SHP77 (cell line): ENCODE measurements around the gene BCL2.
A peak's percentile ranks its signal among the peaks of the same experiment; 100 is the strongest.

Source experiments
- DNase-seq, 2 experiments: peaks; one replicate each; lab custom pipeline; 2025; lab: John Stamatoyannopoulos, UW

Gene BCL2

GRCh38 chr18:63140997-63141777 lies 178.4 kb downstream of the BCL2 start:
- peak; percentile 29 to 39 for DNase-seq

DNA sequence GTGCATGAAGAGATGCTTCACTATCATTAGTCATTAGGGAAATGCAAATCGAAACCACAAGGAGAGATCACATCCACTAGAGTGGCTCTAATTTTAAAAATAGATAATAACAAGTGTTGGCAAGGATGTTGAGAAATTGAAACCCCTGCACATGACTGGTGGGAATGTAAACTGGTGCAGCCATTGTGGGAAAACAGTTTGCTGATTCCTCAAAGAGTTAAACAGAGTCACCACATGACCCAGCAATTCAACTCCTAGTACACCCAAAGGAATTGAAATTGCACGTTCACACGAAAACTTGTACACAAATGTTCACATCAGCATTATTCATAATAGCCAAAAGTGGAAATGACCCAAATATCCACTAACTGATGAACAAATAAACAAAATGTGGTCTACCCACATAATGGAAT lies 179.5 kb downstream of the BCL2 start:
- no peak for DNase-seq

- no peak for DNase-seq
These were observed 180.9 kb downstream of the BCL2 start for GRCh38 chr18:63138436-63139340.

DNA sequence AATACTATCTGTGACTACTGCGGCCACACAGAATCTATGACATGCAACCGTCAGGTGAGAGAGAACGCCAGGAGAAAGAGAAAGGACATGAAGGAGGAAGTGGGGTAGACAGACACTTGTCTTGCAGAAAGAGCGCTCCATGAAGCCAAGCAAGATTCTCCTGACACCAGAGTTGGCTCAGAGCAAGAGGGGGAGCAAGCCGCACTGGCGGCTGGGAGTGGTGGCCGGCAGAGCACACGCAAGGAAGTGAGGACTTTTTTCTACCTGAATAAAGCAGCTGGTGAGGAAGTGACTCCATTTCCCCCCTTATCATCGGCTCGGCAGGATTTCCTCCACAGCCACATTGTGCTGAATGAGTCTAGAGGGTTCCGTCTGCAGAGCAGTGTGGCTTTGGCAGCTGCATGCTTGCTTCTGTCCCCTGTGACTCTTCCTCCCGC lies 181.6 kb downstream of the BCL2 start:
- DNase-seq, result no peak

DNA sequence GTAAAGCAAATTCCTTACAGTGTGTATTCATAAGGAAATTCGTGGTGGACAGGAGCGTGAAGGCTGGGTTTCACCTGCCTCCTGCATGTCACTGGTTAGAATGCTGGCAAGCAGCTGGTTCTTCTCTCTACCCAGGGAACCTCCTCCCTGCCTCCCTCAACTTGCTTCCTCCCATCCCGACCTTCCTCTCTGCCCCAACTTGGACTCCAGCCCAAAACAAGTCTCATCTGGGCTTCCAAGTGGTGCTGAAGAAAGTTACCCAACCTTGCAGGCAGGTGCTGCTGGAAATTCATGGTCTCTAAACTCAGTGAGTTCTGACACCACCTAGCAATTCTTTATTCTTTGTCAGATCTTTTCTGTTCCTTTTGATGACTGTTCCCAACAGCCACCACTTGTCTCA lies 184.5 kb downstream of the BCL2 start:
- DNase-seq, result no peak

- DNase-seq, result peak in 1 of 2 experiments; percentile 38
These were observed 186.8 kb downstream of the BCL2 start for GRCh38 chr18:63132819-63133200.

- no peak for DNase-seq
These were observed 187.4 kb downstream of the BCL2 start for GRCh38 chr18:63131959-63132818.

DNA sequence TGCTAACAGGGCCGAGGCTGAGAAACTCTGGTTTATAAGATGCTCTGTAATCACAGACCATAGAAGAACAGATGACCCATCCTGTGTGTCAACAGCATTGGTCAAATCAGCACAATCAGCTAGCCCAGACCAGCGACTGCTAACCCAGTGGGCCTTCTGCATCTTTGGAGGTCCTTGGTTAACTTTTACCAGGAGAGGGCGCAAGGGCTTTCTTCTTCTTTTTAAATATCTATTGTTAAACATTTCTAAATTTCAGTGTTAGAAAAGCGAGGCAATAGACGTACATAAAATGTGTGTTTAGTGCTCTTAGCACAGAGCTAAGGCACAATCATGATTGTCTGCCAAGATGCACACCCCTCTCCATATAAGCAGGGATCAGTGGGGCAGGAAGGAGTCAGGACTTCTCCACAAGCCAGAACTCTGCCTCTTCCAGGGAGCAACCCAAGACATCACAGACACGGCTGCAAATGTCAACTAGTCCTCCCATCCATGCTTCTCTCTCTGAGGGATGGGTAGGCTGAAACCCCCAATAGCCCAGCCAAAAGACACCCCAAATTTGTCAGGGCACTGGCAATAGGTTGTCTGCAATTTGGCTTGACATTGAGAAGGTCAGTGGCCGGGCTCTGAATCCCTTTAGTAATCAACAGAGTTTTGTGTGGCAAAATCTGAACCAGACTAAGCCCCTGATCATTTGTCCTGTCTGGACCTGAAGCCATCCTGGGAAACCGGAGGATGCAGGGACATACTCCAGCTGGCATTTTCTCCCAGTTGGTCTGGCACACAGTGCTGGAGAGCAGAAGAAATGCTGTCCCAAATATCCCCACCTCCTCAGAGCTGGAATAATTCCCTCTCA lies 188.2 kb downstream of the BCL2 start:
- DNase-seq, result peak in 1 of 2 experiments; percentile 43

GRCh38 chr18:63130176-63130575 lies 189.4 kb downstream of the BCL2 start:
- DNase-seq, result no peak

DNA sequence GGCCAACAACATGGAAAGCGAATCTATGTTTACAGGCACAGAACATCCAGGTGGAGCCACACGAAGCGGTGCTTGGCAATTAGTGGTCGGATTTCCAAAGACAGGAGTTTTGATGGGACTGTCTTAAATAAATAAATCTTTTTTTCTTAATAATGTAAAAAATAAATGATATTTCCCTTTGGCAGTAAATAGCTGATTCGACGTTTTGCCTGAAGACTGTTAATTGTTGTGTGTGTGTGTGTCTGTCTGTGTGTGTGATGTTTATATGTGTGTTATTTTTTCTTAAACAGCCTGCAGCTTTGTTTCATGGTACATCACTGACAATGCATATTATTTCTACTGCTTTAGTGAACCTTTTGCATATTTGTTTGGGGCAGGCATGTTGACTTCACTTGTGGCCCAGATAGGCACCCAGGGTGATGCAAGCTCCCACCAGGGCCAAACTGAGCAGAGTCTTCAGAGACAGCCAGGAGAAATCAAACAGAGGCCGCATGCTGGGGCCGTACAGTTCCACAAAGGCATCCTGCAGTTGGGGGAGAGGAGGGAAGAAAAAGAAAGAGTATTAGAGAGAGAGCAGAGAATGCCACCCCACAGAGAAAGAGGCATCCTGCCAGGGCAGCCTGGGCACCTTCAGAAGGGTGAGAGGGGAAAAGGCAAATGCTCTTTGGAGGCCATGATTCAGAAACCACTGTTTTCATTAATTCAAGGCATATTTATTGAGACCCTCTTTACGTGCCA lies 191.2 kb downstream of the BCL2 start:
- no peak for DNase-seq

- no peak for DNase-seq
These were observed 193.2 kb downstream of the BCL2 start for GRCh38 chr18:63126134-63127069.

DNA sequence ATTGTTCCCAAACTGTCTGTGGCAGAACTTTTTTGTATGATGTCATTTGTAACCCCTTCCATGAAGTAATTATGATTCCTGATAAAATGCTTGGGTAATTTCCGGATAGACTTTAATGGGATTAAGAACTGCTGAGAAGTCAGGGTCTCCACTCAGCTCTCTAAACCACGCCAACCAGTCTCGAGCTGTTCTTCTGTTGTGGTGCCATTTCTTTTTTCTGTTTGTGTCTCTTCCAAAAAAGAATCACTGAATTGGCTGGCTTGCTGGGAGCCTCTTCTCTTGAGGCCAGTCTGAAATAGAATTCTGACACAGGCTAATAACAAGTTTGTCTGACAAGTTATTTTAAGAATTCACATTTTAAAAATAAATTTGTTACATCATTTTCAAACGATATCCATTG lies 198.9 kb downstream of the BCL2 start:
- DNase-seq, result no peak

DNA sequence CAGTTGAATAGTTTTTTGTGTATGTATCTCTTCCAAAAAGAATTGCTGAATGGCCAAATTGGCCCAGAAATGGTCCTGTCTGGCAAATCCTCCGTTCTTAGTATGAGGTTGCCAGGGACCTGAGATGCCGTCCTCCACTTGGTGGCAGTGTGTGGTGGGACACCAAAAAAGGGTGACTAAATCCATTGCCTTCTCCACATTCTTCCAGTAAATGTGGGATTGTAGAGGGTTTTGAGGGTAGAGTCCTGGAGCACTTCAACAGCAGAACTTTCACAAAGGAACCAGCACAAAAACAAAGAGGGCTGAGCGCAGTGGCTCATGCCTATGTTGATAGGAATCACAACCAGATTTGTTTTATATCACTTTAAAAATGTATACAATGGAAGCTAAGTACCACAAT lies 199.9 kb downstream of the BCL2 start:
- DNase-seq, result peak; percentile 47

GRCh38 chr18:63113899-63114565 lies 205.5 kb downstream of the BCL2 start:
- no peak for DNase-seq

DNA sequence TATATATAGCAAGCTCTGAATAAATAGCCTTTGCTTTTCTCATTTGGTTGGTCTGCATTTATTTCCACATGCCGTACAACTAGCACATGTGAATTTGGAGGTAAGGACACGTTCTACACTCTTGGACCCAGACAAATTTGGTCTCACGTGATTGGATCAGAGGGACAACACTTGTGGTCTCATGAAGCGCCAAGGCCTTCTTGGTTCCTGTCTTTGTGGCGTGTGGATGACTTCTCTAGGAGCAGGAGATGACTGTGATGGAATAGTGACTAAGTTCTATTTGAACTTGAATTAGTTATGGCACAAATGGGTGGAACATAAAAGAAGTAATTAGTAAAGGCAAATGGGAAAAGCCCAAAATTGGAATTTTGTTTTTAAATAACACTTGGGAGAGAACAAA lies 206.9 kb downstream of the BCL2 start:
- no peak for DNase-seq

DNA sequence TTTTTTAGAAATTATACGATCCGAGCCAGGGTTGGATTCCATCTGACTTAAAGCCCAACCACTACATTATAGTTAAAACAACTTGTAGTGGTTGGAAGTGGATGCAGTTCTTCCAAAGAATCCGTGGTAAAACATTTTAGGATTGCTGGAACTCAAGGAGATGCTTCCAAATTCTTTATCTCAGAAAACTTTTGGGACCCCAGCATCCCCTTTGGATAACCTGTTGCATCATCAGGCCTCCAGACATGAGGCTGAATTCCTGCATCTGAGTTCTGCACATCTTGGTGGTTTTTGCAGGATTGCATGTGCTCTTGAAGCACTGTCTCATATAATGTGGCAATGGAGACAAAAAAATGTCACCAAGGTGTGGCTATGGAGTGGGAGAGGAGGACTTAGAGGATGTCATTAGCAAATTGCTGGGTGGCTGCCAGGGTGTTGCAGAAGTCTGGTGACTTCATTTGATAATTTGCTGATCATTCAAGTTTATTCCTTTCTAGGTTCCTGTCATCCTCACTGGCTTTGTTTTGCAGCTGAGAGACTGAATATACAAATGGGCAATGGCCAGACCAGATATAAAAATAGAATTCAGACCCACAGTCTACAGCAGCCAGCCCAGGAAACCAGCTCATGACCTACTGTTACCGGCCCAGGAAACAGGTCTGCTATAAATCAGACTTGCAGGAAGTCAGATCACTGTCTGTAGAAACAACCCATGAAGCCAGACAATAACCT lies 207.7 kb downstream of the BCL2 start:
- no peak for DNase-seq

DNA sequence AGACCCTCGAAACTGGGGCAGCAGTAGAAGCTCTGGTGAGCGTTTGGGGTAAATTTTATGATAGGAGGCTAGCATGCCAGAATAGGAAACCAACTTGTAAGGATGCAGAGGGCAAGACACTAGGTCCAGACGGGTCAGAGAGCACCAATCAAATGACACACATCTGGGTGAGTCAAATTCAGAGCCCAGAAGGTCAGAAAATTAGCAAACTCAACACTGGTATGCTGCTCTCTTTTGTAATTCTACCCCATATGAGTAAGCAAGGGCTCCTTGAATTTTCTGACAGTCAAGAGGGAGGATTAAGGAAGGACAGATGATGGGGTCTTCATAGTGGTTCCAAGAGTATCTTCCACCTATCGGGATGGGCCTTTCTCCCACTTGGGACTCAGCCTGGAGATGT lies 209.8 kb downstream of the BCL2 start:
- DNase-seq, result no peak

- no peak for DNase-seq
These were observed 210.5 kb downstream of the BCL2 start for GRCh38 chr18:63109022-63109421.
